GM12874 (cell line): ENCODE measurements around the gene SETD6.

ENCODE experiments used
- CTCF ChIP-seq: IDR thresholded peaks from 2 replicates; pipeline ENCODE4 v1.5.1; 2011; ENCODE audit warnings: low read depth, mild to moderate bottlenecking, control low read depth, low read length, moderate library complexity; ENCODE audit not compliant: insufficient read depth

The SETD6 gene

GRCh38 chr16:58495521-58496331 is 19.6 kb upstream of the SETD6 start:
- no peak for TF ChIP-seq CTCF

- TF ChIP-seq CTCF, result no peak
Observed at GRCh38 chr16:58497468-58497867, 17.8 kb upstream of the SETD6 start.

- no peak for TF ChIP-seq CTCF
Observed at GRCh38 chr16:58497935-58498334, 17.4 kb upstream of the SETD6 start.

- TF ChIP-seq CTCF, result no peak
Observed at GRCh38 chr16:58498341-58499091, 16.8 kb upstream of the SETD6 start.

GRCh38 chr16:58499092-58499511 is 16.2 kb upstream of the SETD6 start:
- no peak for TF ChIP-seq CTCF

GRCh38 chr16:58499615-58500351 is 15.5 kb upstream of the SETD6 start, which contains the start of gene NDRG4:
Gene NDRG4, plus strand, starts transcription at chr16:58500143. Its CDS starts 106 bp downstream, at chr16:58500249.
- no peak for TF ChIP-seq CTCF

GRCh38 chr16:58500430-58501241 is 14.7 kb upstream of the SETD6 start:
- no peak for TF ChIP-seq CTCF
